GM06990 (cell line): ENCODE results near the gene CDH18.

ENCODE experiments used
- DNase-seq: peaks from one replicate; pipeline ENCODE4 v3.0.0-alpha.2; 2011; ENCODE audit not compliant: insufficient read length; ENCODE audit errors: extremely low read depth
- H3K27me3 ChIP-seq: replicated peaks from 2 replicates; pipeline ENCODE4 v1.6.0; 2011; ENCODE audit warnings: low read length; ENCODE audit not compliant: control insufficient read depth, insufficient read depth
- H3K36me3 ChIP-seq: 2 replicates; pipeline ENCODE4 v1.5.1; 2011; ENCODE audit warnings: low read length; ENCODE audit not compliant: control insufficient read depth, insufficient read depth
- H3K4me3 ChIP-seq: replicated peaks from 2 replicates; pipeline ENCODE4 v1.5.1; 2011; ENCODE audit warnings: low read depth, mild to moderate bottlenecking, control low read depth, low read length
- TF ChIP-seq, protein P1 (sequence below): IDR thresholded peaks from 2 replicates; pipeline ENCODE4 v1.5.1; 2011; ENCODE audit warnings: low read length, control low read depth, mild to moderate bottlenecking, inconsistent platforms; ENCODE audit not compliant: insufficient read depth, poor library complexity, severe bottlenecking

CDH18 gene

DNA sequence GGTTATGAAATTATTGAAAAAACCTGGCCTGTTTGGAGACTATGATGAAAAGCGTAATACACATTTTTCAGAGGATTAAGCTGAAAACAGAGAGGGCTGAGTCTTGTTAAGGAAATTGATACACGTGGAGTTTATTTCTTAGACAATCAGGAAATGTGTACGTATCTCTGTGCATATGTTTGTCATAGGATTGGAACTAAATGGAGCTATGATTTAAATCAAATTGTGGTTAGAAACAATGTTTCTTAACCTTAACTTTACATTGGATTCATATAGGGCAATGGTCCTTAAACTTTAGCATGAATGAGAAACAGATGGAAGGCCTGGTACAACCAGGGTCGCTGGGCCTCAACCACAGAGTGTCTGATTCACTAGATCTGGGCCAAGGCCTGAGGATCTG lies 451.6 kb downstream of the CDH18 start:
- Histone ChIP-seq H3K36me3 (no peaks in the 10 kb centered on the region), H3K4me3 (no peak overlapping the region), H3K27me3 (no peaks in the 10 kb centered on the region)
- no peak for DNase-seq
- TF ChIP-seq, protein P1, sequence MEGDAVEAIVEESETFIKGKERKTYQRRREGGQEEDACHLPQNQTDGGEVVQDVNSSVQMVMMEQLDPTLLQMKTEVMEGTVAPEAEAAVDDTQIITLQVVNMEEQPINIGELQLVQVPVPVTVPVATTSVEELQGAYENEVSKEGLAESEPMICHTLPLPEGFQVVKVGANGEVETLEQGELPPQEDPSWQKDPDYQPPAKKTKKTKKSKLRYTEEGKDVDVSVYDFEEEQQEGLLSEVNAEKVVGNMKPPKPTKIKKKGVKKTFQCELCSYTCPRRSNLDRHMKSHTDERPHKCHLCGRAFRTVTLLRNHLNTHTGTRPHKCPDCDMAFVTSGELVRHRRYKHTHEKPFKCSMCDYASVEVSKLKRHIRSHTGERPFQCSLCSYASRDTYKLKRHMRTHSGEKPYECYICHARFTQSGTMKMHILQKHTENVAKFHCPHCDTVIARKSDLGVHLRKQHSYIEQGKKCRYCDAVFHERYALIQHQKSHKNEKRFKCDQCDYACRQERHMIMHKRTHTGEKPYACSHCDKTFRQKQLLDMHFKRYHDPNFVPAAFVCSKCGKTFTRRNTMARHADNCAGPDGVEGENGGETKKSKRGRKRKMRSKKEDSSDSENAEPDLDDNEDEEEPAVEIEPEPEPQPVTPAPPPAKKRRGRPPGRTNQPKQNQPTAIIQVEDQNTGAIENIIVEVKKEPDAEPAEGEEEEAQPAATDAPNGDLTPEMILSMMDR: no peak

DNA sequence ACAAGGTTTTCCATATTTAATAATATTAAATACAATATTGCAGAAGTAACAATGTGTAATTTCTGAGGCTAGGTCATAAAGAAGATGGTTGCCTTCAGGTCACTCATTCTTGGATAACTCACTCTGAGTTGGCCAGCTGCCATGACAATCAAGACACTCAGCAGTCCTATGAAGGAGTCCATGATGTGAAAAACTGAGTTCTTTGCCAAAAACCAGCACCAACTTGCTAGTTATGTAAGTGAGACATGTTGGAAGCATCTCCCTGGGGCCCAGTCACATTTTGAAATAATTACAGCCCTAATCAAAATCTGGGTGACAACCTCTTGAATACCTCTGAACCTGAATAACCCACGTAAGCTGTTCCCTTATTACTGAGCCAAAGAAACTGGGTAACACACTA lies 453.2 kb downstream of the CDH18 start:
- TF ChIP-seq, protein P1: no peak
- Histone ChIP-seq H3K27me3 (no peaks in the 10 kb centered on the region), H3K4me3 (no peak overlapping the region), H3K36me3 (no peaks in the 10 kb centered on the region)
- DNase-seq: no peak

DNA sequence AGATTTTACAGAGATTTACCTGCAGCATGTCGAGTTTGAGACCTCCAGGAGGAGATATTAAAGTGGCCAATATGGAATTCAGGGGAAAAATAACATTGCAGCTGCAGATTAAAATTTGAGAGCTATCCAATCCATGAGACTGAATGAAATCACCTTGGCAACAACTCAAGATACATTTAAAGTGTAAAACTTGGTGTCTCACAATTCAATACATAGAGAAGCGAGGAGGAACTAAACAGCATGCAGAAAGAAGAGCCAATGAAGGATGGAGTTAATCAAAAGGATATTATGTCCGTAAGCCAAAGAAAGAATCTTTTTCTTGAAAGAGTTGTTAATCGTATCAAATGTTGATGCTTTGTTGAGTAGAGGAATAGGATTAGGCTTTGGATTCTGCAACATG lies 455.1 kb downstream of the CDH18 start:
- H3K4me3 ChIP-seq: no peak overlapping the region
- no peak for DNase-seq
- TF ChIP-seq, protein P1: no peak
- H3K27me3 ChIP-seq: no peaks in the 10 kb centered on the region
- H3K36me3 ChIP-seq: no peaks in the 10 kb centered on the region

DNA sequence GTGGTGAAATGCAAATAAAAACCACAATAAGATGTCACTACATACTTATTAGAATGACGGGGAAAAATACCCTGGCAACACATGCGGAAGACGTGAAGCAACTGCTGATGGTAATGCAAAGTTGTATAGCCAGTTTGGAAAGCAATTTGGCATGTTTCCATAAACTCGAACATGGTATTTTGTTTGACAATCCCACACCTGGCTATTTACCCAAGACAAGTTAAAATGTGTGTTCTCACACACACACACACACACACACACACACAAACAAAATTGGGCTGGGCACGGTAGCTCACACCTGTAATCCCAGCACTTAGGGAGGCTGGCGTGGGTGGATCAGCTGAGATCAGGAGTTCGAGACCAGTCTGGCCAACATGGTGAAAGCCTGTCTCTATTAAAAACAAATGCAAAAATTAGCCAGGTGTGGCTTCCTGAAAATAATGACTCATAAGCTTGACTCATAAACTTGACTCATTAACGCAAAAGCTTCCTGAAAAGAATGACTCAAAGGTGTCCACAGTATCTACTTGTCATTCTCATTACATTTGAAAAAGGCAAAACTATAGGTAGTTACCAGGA lies 456.5 kb downstream of the CDH18 start:
- TF ChIP-seq, protein P1: no peak
- H3K36me3 ChIP-seq: no peaks in the 10 kb centered on the region
- no peak for DNase-seq
- H3K27me3 ChIP-seq: no peaks in the 10 kb centered on the region
- no peak overlapping the region for H3K4me3 ChIP-seq

DNA sequence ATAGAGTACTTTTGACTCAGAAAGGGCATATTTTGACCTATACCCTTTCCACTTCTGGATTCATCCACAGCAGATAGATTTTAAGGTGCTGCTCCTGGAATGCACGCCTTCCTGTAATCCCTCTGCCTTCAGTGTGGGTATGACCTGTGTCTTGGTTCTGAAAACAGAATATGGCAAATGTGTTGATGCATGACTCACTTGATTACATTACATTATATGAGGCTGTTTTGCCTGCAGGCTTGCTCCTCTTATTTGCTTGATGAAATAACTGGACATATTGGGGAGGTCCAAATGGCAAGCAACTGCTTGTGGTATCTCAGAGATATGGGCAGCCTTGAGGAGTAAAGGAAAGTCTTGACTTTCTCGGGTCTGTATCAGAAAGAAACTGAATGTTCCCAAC lies 468.6 kb downstream of the CDH18 start:
- TF ChIP-seq, protein P1: no peak
- Histone ChIP-seq H3K27me3 (no peaks in the 10 kb centered on the region), H3K4me3 (no peak overlapping the region), H3K36me3 (no peaks in the 10 kb centered on the region)
- no peak for DNase-seq

DNA sequence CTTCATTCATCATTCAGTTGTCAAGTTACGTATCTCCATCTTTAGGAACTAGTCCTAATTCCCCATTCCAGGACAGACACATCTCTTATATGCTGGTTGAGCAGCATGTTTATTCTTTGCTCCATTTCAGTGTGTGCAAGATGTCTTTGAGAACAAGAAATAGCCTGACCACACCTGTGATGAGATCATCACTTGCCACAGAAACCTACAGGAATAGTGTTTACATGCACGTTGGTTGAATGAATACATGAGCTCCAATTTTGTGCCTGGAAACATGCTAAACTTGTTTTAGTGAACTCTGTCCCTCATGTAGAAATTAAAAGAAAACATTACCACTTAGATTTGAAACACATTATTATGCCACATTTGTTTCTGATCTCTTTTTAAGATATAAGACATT lies 489.1 kb downstream of the CDH18 start:
- no peak for DNase-seq
- TF ChIP-seq, protein P1: no peak
- Histone ChIP-seq H3K27me3 (no peaks in the 10 kb centered on the region), H3K4me3 (no peak overlapping the region), H3K36me3 (no peaks in the 10 kb centered on the region)
